Ovary (tissue), 9 donors: Measurements from ENCODE around the gene BCL11B. TPM values are rescaled to one million over a fixed set of nuclear protein-coding genes. Genes with fewer than 3 reads are reported as not detected.

Experiments
- DNase-seq, 5 donors: peaks; one replicate each; pipeline ENCODE4 v3.0.0-alpha.2; 2019 to 2020
- H3K27ac ChIP-seq, 2 donors: fragments of 200-600 bp; one replicate each; pipeline versions ENCODE4 v1.5.1 to v1.8.0; 2019 to 2022
- H3K27me3 ChIP-seq: fragments of 200-600 bp; one replicate; pipeline ENCODE4 v1.8.0; 2022
- H3K36me3 ChIP-seq: fragments of 200-600 bp; sonication (generic); one replicate; pipeline ENCODE4 v1.5.1; 2019
- H3K4me1 ChIP-seq: one replicate; pipeline ENCODE4 v1.8.1; 2013; ENCODE audit warnings: mild to moderate bottlenecking, moderate library complexity; ENCODE audit not compliant: insufficient read depth
- H3K4me3 ChIP-seq: fragments of 200-600 bp; sonication (generic); one replicate; pipeline ENCODE4 v1.5.1; 2017
- H3K9me3 ChIP-seq, 2 donors: fragments of 200-600 bp in 1 of 2; sonication (generic) in 1 of 2; one replicate each; pipeline versions ENCODE4 v1.5.1 to v1.8.1; 2013 to 2019; ENCODE audit warnings: mild to moderate bottlenecking in 1 of 2, moderate library complexity in 1 of 2
- EP300 ChIP-seq: sonication (generic); formaldehyde crosslinking; IDR thresholded peaks from one replicate; pipeline ENCODE4 v1.6.1; 2017; ENCODE audit warnings: antibody characterized with exemption
- POLR2A ChIP-seq: fragments of 450-650 bp; IDR thresholded peaks from one replicate; pipeline ENCODE4 v1.6.1; 2017; ENCODE audit warnings: antibody characterized with exemption, mild to moderate bottlenecking, moderate library complexity
- WGBS, 3 donors: extraction: QIAGEN DNeasy Blood & Tissue Kit in 1 of 3; methylation state at CpG; one replicate each; pipeline versions ENCODE4 v1.1.5 to v1.1.7; 2013 to 2017; 5-methylcytosine and 5-hydroxymethylcytosine counted together
- intact Hi-C, 4 donors: fragments of 100-400 bp; cut with DNase I; formaldehyde crosslinking; loops; one replicate each; pipeline versions ENCODE4 v1.11.0 to v1.15.1; 2022 to 2023
- polyA plus RNA-seq, 2 donors: library from polyadenylated mRNA; stranded (reverse); fragments of 200-250 nt in 1 of 2; fragments of 350-450 nt in 1 of 2; fragmentation: Illumina TruSeq in 1 of 2; extraction: RNeasy Lipid Tissue Mini Kit (QIAGEN cat#74804) in 1 of 2; gene quantifications; one replicate each; pipeline ENCODE4 v1.2.3, GENCODE V29; 2013 to 2014
- total RNA-seq, 7 donors: library from RNA; depleted of rRNA in 2 of 7; stranded (reverse); fragments of >200 nt in 2 of 7; fragmentation: NEBNext Ultra II Directional in 3 of 7; extraction: Animal tissue kit (Norgen Biotek cat#: 25700) in 3 of 7; gene quantifications; one replicate each; pipeline versions ENCODE4 v1.1.0 to v1.2.4, GENCODE V29; 2016 to 2023
- TF ChIP-seq, protein P1 (sequence below), 3 donors: fragments of 450-650 bp in 2 of 3; fragments of 200-600 bp in 1 of 3; IDR thresholded peaks; one replicate each; pipeline versions ENCODE4 v1.5.1 to v1.8.0; 2016 to 2022; ENCODE audit warnings: antibody characterized with exemption in 3 of 3, mild to moderate bottlenecking in 1 of 3
- donor health status: DM: no; HTN: no; CAD: no; lungs with moderate emphysema.
- donor health status: DM: no; HTN: no; CAD: no.
- donor health status: Bipolar disorder and iron deficiency.
- donor health status: DM: yes; HTN: yes; CAD: no.
- donor health status: DM: no; HTN: no; CAD: no.
- donor health status: DM: yes; HTN: yes; CAD: no.

Gene BCL11B
- total and polyA plus RNA-seq, 9 donors = 0.08 to 0.84 (median 0.43) TPM

DNA sequence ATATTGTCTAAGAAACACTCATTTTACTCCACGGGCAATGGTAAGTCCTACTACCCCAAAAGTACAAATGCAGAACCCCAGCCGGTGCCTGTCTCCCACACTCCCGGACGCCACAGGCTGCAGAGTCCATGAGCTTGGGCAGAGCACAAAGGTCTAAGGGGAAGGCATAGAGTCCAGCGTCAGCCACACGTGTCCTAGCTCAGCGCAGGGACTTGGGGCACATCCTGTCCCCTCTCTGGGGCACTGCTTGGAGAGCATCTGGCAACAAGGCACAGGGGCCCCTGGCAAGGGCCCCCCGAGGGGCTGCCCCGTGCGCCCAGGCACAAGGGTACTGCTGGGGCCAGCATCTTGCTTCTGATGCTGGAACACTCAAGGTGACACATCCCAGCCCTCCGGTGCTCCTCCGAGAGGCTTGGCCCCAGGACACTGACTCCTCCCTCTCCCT is 58.4 kb downstream of the BCL11B start:
- Histone ChIP-seq H3K27ac (no peak overlapping the region), H3K4me1 (peaks cover 2% of the 10 kb centered on the region), H3K27me3 (no peaks in the 10 kb centered on the region), H3K4me3 (no peak overlapping the region), H3K36me3 (no peaks in the 10 kb centered on the region), H3K9me3 (no peaks in the 10 kb centered on the region)
- no peak for DNase-seq
- 77 to 87% (median 80%) methylated on average over 12 of the region's 12 CpGs for WGBS, 3 donors
- intact Hi-C loops = no loop called here
- TF ChIP-seq EP300 (no peak), POLR2A (no peak)
- TF ChIP-seq, protein P1, sequence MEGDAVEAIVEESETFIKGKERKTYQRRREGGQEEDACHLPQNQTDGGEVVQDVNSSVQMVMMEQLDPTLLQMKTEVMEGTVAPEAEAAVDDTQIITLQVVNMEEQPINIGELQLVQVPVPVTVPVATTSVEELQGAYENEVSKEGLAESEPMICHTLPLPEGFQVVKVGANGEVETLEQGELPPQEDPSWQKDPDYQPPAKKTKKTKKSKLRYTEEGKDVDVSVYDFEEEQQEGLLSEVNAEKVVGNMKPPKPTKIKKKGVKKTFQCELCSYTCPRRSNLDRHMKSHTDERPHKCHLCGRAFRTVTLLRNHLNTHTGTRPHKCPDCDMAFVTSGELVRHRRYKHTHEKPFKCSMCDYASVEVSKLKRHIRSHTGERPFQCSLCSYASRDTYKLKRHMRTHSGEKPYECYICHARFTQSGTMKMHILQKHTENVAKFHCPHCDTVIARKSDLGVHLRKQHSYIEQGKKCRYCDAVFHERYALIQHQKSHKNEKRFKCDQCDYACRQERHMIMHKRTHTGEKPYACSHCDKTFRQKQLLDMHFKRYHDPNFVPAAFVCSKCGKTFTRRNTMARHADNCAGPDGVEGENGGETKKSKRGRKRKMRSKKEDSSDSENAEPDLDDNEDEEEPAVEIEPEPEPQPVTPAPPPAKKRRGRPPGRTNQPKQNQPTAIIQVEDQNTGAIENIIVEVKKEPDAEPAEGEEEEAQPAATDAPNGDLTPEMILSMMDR (IDR thresholded peaks at IDR 0.05) = no peak

DNA sequence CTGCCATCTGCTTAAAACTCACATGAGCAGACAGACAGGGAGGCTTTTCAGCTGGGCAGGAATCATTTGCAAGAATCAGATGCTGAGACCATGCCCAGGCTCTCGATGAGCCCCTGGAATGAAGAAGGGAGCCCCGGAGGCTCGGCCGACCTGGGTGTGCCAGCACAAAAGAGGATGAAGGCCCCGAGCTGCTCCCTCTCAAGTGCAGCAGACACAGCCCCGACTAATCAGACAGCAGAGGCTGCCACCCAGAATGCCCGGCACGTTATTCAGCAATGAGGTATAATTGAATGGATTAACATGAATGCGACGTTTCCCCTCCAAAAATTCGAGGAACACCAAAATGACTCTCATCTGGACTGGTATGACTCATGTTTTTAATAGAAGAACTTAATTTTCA is 58.9 kb downstream of the BCL11B start:
- TF ChIP-seq EP300 = no peak
- TF ChIP-seq, protein P1 (IDR thresholded peaks at IDR 0.05) = no peak
- TF ChIP-seq POLR2A = no peak

DNA sequence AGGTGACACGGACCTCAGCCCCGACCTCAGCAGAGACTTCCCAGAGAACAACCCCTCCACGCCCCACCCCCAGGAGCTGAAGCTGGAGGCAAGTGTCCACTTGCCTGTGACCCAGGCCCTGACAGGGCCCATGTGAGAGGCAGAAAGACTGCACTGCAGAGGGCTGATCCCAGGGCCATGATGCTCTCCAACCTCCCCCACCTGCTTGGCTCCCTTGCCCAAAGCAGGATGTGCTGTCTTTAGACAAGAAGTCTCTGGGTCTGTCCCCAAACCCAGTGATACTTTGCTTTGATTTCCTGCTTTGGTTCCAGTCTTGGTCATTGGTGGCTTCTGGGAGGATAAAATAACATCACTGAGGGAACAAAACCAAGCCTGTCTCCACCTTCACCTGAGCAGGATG is 59.4 kb downstream of the BCL11B start:
- H3K27me3 ChIP-seq = no peaks in the 10 kb centered on the region
- no peaks in the 10 kb centered on the region for H3K36me3 ChIP-seq
- TF ChIP-seq, protein P1 (IDR thresholded peaks at IDR 0.05) = no peak
- TF ChIP-seq POLR2A (no peak), EP300 (no peak)
- intact Hi-C loops = no loop called here
- WGBS, 3 donors = 72 to 88% (median 81%) methylated on average over 3 of the region's 3 CpGs
- H3K4me1 ChIP-seq = peaks cover 2% of the 10 kb centered on the region
- H3K9me3 ChIP-seq = no peaks in the 10 kb centered on the region
- no peak overlapping the region for H3K27ac ChIP-seq
- H3K4me3 ChIP-seq = no peak overlapping the region
- no peak for DNase-seq

More for the DNA sequence above, 58.9 kb downstream of the BCL11B start:
- intact Hi-C loops = no loop called here
- Histone ChIP-seq H3K4me3 (no peak overlapping the region), H3K9me3 (no peaks in the 10 kb centered on the region), H3K4me1 (peaks cover 2% of the 10 kb centered on the region), H3K27me3 (no peaks in the 10 kb centered on the region), H3K27ac (no peak overlapping the region), H3K36me3 (no peaks in the 10 kb centered on the region)
- no peak for DNase-seq
- 69 to 82% (median 78%) methylated on average over 11 of the region's 11 CpGs for WGBS, 3 donors

DNA sequence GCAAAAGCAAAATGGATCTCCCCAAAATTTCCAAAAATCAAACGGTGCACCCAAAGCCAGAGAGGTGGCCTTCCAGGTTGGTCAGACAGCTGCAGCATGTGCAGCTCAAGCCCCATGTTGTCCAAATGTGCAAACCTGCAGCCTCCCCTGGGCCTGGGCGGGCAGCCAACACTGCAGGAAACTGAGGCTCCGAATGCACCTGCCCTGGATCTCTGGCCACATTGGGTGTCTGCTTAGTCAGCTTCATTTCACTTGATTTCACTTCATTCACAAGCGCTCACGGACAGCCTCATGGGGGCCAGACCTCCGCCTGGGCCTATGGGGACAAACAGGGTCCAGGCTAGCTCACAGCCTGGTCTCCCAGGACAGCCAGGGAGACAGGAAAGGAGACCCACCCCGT is 59.8 kb downstream of the BCL11B start:
- Histone ChIP-seq H3K9me3 (no peaks in the 10 kb centered on the region), H3K4me3 (no peak overlapping the region), H3K27ac (no peak overlapping the region), H3K4me1 (peaks cover 2% of the 10 kb centered on the region), H3K36me3 (no peaks in the 10 kb centered on the region), H3K27me3 (no peaks in the 10 kb centered on the region)
- intact Hi-C loops = no loop called here
- WGBS, 3 donors = 86 to 94% (median 92%) methylated on average over 7 of the region's 7 CpGs
- TF ChIP-seq EP300 (no peak), POLR2A (no peak)
- TF ChIP-seq, protein P1 (IDR thresholded peaks at IDR 0.05) = no peak
- DNase-seq = no peak
